Calu3 (cell line): ENCODE results near the gene MRPS21. TPM values are rescaled to one million over a fixed set of nuclear protein-coding genes. Genes with fewer than 3 reads are reported as not detected.

Experiments used
- BruUV-seq: library from RNA; stranded (reverse); fragments of 400-500 nt; replicated peaks from 2 replicates; lab custom pipeline; 2021; lab: Mats Ljungman, UMichigan
- CTCF ChIA-PET: fragments of 300-600 bp; sonication (Branson Sonifier 250); formaldehyde crosslinking; loops from one replicate; lab custom pipeline; 2022; ENCODE audit warnings: antibody characterized with exemption; lab: Charles Lee
- DNase-seq: peaks from one replicate; pipeline ENCODE4 v3.0.0; 2022
- H3K27ac Mint-ChIP-seq: one replicate; pipeline ENCODE4 v1.8.0; 2022; ENCODE audit warnings: mixed read lengths; ENCODE audit not compliant: unreplicated experiment
- H3K27me3 Mint-ChIP-seq: one replicate; pipeline ENCODE4 v1.8.0; 2022; ENCODE audit warnings: mixed read lengths; ENCODE audit not compliant: unreplicated experiment
- H3K36me3 Mint-ChIP-seq: one replicate; pipeline ENCODE4 v1.8.0; 2022; ENCODE audit warnings: mild to moderate bottlenecking, moderate library complexity, mixed read lengths; ENCODE audit not compliant: insufficient read depth, unreplicated experiment
- H3K4me1 Mint-ChIP-seq: one replicate; pipeline ENCODE4 v1.8.0; 2022; ENCODE audit warnings: mild to moderate bottlenecking, low read depth, mixed read lengths; ENCODE audit not compliant: unreplicated experiment
- H3K4me3 Mint-ChIP-seq: one replicate; pipeline ENCODE4 v1.8.0; 2022; ENCODE audit warnings: mild to moderate bottlenecking, low read depth, moderate library complexity, mixed read lengths; ENCODE audit not compliant: unreplicated experiment
- H3K9me3 Mint-ChIP-seq: one replicate; pipeline ENCODE4 v1.8.0; 2022; ENCODE audit warnings: low read depth, mixed read lengths; ENCODE audit not compliant: unreplicated experiment
- CTCF ChIP-seq: fragments of 200-600 bp; IDR thresholded peaks from one replicate; pipeline ENCODE4 v1.8.0; 2022; ENCODE audit warnings: antibody characterized with exemption; ENCODE audit not compliant: unreplicated experiment
- intact Hi-C: fragments of 100-400 bp; cut with micrococcal nuclease; formaldehyde crosslinking; loops from one replicate; pipeline ENCODE4 v1.10.0; 2022; ENCODE audit not compliant: unreplicated experiment
- total RNA-seq: library from RNA; stranded (reverse); gene quantifications from 2 replicates; pipeline ENCODE4 v1.2.3, GENCODE V29; 2022

MRPS21 gene
- total RNA-seq, 1 experiment from 2014 or later, result 66.9 TPM

- CTCF ChIA-PET, result interaction anchor here (0.6 to 1.5 kb wide), 2 partner anchors 8 to 17 kb away, joined by 3 to 4 read pairs; no protein-coding TSS in a partner anchor
- no peaks in the 10 kb centered on the region for H3K4me1 Mint-ChIP-seq
- intact Hi-C loops, result no loop called here
- no peak overlapping the region for H3K27ac Mint-ChIP-seq
- DNase-seq, result no peak
- no peak for TF ChIP-seq CTCF
- no peaks in the 10 kb centered on the region for H3K9me3 Mint-ChIP-seq
- BruUV-seq, result no TSS peak
- peaks cover 64% of the 10 kb centered on the region for H3K36me3 Mint-ChIP-seq
- no peaks in the 10 kb centered on the region for H3K27me3 Mint-ChIP-seq
- H3K4me3 Mint-ChIP-seq, result no peak overlapping the region
Measured at GRCh38 chr1:150346316-150346715, 52.7 kb downstream of the MRPS21 start.

- H3K9me3 Mint-ChIP-seq, result no peaks in the 10 kb centered on the region
- CTCF ChIA-PET, result interaction anchor here (0.7 kb wide), 1 partner anchor 104 kb away, joined by 3 read pairs; no protein-coding TSS in a partner anchor
- peaks cover 65% of the 10 kb centered on the region for H3K36me3 Mint-ChIP-seq
- DNase-seq, result no peak
- H3K27me3 Mint-ChIP-seq, result no peaks in the 10 kb centered on the region
- no peak overlapping the region for H3K27ac Mint-ChIP-seq
- intact Hi-C loops, result no loop called here
- no peaks in the 10 kb centered on the region for H3K4me1 Mint-ChIP-seq
- TF ChIP-seq CTCF, result no peak
- no peak overlapping the region for H3K4me3 Mint-ChIP-seq
- no TSS peak for BruUV-seq
Measured at GRCh38 chr1:150352866-150353265, 59.2 kb downstream of the MRPS21 start.

Other genes starting within 250 kb of the MRPS21 start
- 35.0 and 37.9 TPM in 2 replicates for gene VPS45, start 226.1 kb upstream of the MRPS21 start, total RNA-seq
- gene PLEKHO1, start 143.9 kb upstream of the MRPS21 start, total RNA-seq, result 2.0 and 4.2 TPM in 2 replicates
- gene ANP32E, start 57.7 kb upstream of the MRPS21 start, total RNA-seq, result 101 and 129 TPM in 2 replicates
- 1.0 and 1.3 TPM in 2 replicates for gene CA14, start 36.1 kb upstream of the MRPS21 start, total RNA-seq
- 195 TPM in 2 replicates for gene APH1A, start 24.8 kb upstream of the MRPS21 start, total RNA-seq
- gene C1orf54, start 21.1 kb upstream of the MRPS21 start, total RNA-seq, result 0.76 TPM in 1 of 2 replicates, not detected in the other
- gene CIART, start 11.3 kb upstream of the MRPS21 start, total RNA-seq, result 0.42 and 1.5 TPM in 2 replicates
- 82.7 and 102 TPM in 2 replicates for gene PRPF3, start 27.7 kb downstream of the MRPS21 start, total RNA-seq
- gene RPRD2, start 70.3 kb downstream of the MRPS21 start, total RNA-seq, result 36.6 and 37.8 TPM in 2 replicates
- gene TARS2, start 193.6 kb downstream of the MRPS21 start, total RNA-seq, result 42.2 and 51.7 TPM in 2 replicates
- gene ECM1, start 214.2 kb downstream of the MRPS21 start, total RNA-seq, result 1.6 and 2.8 TPM in 2 replicates
- 0.71 TPM in 1 of 2 replicates, not detected in the other for gene FALEC, start 221.9 kb downstream of the MRPS21 start, total RNA-seq